HG02678 (cell line): Measurements from ENCODE around the gene F10.

Source experiments
- ATAC-seq: cut with Tn5 transposase; IDR thresholded peaks from one replicate; pipeline ENCODE4 v1.9.1; 2021; ENCODE audit warnings: mild to moderate bottlenecking, moderate library complexity; ENCODE audit not compliant: unreplicated experiment

The F10 gene

DNA sequence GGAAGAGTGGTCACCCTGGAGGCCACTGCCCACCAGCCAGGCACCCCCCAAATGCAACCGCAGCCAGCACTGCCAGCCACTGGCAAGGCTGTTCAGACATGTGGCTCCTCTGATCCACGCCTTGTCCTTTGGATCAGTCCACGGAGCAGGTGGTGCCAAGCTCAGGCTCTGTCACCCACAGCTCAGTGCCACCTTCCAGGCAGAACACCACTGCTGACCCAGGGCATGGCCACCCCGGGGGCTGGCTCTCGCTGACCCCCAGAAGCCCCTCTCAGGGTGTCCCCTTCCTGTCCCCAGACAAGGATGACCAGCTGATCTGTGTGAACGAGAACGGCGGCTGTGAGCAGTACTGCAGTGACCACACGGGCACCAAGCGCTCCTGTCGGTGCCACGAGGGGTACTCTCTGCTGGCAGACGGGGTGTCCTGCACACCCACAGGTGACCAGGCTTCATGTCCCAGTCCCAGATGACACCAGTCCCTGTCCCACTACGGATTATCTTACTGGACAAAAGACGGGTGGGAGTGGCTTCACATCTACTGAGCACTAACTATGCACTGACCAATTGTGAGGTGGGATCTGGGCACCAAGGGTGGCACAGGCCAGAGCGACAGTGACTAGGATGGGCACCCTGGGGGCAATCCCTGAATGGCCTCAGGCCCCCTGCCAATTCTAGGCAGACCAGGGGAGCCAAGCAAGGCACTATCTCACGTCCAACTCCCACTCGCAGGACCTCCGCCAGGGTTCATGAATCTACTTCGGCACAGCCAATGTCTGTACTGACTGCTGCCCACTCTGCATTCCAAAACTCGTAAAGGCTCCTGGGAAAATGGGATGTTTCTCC lies 7.0 kb upstream of the F10 start:
- ATAC-seq = no peak

DNA sequence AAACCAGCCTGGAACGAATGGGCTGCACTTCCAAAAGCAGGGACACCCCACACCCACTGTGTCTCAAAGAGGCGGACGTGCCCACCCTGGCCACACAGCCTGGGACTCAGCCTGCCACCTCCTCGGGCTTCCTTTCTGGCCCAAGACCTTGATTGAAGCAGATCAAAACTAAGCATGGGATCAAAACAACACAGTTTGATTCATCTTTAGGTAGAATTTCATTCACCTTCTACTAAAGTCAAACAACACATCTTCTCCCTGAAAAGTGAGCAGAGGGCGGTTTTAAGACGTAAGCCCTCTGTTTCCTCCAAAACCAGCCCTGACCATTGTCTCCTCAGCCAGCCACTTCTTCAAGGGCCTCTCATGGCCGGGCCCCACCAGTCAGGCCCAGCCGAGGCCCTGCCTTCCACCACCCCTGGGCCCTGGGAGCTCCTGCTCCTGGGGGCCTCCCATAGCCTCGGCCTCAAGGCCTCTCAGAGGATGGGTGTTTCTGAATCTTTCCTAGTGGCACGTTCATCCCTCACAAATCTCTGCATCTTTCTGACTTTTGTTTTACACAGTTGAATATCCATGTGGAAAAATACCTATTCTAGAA lies 6.3 kb upstream of the F10 start:
- ATAC-seq = no peak

DNA sequence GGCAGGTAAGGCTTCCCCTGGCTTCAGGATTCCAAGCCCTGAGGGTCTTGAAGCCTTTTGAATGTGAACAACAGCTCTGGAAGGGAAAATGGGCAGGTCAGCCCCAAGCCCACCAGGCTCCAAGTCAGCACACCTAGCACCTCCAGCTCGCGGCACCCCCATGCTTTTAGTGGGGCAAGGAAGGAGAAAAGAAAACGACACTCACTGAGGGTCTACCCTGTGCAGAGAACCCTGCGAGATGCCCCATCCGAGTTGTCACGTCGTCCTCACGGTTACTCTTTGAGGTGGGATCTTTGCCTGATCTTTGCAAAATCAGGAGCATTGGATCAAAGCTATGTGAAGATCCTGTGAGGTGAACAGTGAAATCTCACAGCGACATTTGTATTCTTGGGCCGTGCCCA lies 5.7 kb upstream of the F10 start:
- ATAC-seq = no peak

GRCh38 chr13:113117335-113117872 lies 5.2 kb upstream of the F10 start:
- no peak for ATAC-seq

- no peak for ATAC-seq
Measured at GRCh38 chr13:113117911-113118260, 4.7 kb upstream of the F10 start.

DNA sequence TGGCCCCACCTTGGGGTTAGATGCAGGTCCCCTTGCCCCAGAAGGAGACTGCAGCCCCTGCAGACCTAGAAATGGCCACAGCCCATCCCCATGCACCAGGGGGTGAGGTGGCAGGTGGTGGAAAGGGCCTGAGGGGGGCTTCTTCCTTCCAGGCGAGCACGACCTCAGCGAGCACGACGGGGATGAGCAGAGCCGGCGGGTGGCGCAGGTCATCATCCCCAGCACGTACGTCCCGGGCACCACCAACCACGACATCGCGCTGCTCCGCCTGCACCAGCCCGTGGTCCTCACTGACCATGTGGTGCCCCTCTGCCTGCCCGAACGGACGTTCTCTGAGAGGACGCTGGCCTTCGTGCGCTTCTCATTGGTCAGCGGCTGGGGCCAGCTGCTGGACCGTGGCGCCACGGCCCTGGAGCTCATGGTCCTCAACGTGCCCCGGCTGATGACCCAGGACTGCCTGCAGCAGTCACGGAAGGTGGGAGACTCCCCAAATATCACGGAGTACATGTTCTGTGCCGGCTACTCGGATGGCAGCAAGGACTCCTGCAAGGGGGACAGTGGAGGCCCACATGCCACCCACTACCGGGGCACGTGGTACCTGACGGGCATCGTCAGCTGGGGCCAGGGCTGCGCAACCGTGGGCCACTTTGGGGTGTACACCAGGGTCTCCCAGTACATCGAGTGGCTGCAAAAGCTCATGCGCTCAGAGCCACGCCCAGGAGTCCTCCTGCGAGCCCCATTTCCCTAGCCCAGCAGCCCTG lies 4.2 kb upstream of the F10 start:
- no peak for ATAC-seq

GRCh38 chr13:113119166-113119821 lies 3.3 kb upstream of the F10 start:
- no peak for ATAC-seq

DNA sequence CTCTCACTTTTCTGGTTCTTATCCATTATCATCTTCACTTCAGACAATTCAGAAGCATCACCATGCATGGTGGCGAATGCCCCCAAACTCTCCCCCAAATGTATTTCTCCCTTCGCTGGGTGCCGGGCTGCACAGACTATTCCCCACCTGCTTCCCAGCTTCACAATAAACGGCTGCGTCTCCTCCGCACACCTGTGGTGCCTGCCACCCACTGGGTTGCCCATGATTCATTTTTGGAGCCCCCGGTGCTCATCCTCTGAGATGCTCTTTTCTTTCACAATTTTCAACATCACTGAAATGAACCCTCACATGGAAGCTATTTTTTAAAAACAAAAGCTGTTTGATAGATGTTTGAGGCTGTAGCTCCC lies 2.8 kb upstream of the F10 start:
- no peak for ATAC-seq

DNA sequence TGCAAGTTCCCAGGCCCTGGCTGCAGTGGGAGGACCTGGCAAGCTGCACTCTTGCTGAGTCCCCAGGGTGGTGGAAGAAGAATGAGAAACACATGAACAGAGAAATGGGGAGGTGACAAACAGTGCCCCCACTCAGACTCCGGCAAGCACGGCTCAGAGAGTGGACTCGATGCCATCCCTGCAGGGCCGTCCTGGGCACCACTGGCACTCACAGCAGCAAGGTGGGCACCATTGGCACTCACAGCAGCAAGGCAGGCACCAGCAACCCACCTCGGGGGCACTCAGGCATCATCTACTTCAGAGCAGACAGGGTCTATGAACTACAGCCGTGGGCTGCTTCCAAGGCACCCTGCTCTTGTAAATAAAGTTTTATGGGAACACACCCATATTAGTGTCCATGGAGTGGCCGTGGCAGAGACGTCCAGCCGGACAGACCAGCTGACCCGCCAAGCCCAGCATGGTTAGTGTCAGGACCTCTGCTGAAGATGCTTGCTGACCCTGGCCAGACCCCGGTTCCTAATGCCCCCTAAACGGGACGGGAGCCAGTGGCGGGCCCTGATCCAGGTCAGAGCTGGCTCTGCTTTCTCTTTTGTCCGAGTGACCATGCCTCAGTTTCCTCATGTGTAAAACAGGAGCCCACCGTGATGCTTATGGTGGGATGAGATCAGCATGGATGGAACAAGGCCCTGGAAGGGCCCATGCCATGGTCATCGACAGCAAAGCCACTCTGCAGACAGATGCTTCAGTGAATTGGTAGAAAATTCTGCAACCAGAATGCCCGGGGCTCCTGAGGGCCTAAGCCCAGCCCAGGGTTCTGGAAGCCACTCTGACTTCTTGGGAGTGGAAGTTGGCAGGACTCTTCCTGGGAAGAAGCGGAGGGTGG lies 2.1 kb upstream of the F10 start:
- no peak for ATAC-seq

GRCh38 chr13:113121183-113121927 lies 1.2 kb upstream of the F10 start:
- no peak for ATAC-seq

DNA sequence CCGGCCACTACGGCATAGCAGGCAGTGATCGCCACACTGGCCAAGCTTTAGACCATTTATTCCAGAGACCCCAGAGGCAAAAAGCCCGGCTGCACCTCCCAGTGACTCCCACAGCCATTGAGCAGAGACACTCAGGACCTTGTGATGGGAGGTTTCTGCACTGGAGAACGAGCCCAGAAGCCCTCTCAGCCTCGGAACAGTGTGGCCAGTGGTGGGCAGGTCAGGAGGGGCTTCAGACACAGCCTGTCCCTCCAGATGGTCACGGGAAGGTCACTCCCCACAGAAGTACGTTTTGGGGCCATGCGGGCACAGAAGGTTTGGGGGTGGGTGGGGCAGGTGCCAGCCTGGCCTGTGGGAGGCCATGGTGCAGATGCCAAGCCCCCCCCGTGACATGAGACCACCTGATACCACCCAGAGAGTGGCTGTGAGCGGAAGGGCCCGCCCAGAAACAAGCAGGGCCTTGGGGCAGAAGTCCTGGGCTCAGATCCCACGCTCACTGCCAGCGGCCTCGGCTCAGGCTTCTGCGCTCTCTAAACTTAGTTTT lies 599 bp upstream of the F10 start:
- no peak for ATAC-seq

- no peak for ATAC-seq
Measured at GRCh38 chr13:113123226-113124201, 915 bp downstream of the F10 start.

- ATAC-seq = no peak
Measured at GRCh38 chr13:113124211-113124970, 1.8 kb downstream of the F10 start.

- no peak for ATAC-seq
Measured at GRCh38 chr13:113125506-113126264, 3.1 kb downstream of the F10 start.

- ATAC-seq = no peak
Measured at GRCh38 chr13:113126265-113127150, 3.9 kb downstream of the F10 start.

DNA sequence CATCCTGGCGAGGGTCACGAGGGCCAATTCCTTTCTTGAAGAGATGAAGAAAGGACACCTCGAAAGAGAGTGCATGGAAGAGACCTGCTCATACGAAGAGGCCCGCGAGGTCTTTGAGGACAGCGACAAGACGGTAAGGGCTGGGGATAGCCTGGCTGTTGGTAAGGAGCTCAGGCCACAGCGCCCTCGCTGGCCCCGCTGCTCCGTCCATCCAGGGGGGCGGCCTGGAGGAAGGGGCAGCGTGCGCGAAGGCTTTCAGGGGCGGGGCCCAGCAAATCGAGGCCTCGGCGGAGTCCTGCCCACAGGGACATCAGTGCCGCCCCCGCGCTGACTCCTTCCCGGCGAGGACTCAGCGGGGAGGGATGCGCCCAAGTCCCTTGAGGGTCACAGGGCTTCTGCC lies 6.9 kb downstream of the F10 start:
- no peak for ATAC-seq
